Measurements from ENCODE around the gene SYNE1.

SYNE1 gene, protein sequence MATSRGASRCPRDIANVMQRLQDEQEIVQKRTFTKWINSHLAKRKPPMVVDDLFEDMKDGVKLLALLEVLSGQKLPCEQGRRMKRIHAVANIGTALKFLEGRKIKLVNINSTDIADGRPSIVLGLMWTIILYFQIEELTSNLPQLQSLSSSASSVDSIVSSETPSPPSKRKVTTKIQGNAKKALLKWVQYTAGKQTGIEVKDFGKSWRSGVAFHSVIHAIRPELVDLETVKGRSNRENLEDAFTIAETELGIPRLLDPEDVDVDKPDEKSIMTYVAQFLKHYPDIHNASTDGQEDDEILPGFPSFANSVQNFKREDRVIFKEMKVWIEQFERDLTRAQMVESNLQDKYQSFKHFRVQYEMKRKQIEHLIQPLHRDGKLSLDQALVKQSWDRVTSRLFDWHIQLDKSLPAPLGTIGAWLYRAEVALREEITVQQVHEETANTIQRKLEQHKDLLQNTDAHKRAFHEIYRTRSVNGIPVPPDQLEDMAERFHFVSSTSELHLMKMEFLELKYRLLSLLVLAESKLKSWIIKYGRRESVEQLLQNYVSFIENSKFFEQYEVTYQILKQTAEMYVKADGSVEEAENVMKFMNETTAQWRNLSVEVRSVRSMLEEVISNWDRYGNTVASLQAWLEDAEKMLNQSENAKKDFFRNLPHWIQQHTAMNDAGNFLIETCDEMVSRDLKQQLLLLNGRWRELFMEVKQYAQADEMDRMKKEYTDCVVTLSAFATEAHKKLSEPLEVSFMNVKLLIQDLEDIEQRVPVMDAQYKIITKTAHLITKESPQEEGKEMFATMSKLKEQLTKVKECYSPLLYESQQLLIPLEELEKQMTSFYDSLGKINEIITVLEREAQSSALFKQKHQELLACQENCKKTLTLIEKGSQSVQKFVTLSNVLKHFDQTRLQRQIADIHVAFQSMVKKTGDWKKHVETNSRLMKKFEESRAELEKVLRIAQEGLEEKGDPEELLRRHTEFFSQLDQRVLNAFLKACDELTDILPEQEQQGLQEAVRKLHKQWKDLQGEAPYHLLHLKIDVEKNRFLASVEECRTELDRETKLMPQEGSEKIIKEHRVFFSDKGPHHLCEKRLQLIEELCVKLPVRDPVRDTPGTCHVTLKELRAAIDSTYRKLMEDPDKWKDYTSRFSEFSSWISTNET (N-terminal part only)

GRCh38 chr6:152637296-152638047 is at the start of gene SYNE1:
Gene SYNE1, minus strand, starts transcription at chr6:152637362. Its CDS starts 9,031 bp downstream, at chr6:152628331.
- TF ChIP-seq GATA2 (IDR thresholded peaks at IDR 0.05; ENCODE audit: low read depth, low read length) (no peak), GATA3 (IDR thresholded peaks at IDR 0.05; ENCODE audit: low read depth, low read length) (no peak)

DNA sequence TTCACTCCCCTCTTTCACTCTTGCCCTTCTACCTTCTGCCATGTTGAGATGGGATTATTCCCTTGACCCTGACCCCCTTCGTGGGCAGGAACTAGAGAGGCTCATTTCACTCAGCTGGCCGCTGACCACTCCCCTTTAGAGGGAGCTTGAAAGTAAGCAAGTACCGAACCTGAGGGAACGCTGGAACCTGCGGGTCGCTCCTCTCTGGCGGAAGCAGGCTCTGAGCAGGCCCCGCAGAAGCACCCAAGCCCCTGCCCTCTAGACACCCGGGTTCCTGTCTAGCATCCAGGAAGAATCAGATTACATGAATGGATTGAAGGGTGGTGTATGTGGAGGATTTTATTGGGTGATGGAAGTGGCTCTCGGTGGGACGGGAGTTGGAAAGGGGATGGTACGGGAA is 48.7 kb upstream of the SYNE1 start:
- TF ChIP-seq GATA2 (IDR thresholded peaks at IDR 0.05; ENCODE audit: low read depth, low read length) = no peak
- no peak for TF ChIP-seq GATA3 (IDR thresholded peaks at IDR 0.05; ENCODE audit: low read depth, low read length)

- no peak for TF ChIP-seq GATA2 (IDR thresholded peaks at IDR 0.05; ENCODE audit: low read depth, low read length)
- TF ChIP-seq GATA3 (IDR thresholded peaks at IDR 0.05; ENCODE audit: low read depth, low read length) = no peak
These were observed 45.0 kb upstream of the SYNE1 start for GRCh38 chr6:152682141-152682540.

GRCh38 chr6:152680879-152681517 is 43.8 kb upstream of the SYNE1 start:
- TF ChIP-seq GATA2 (IDR thresholded peaks at IDR 0.05; ENCODE audit: low read depth, low read length) (no peak), GATA3 (IDR thresholded peaks at IDR 0.05; ENCODE audit: low read depth, low read length) (no peak)

GRCh38 chr6:152680151-152680550 is 43.0 kb upstream of the SYNE1 start:
- TF ChIP-seq GATA3 (IDR thresholded peaks at IDR 0.05; ENCODE audit: low read depth, low read length) (no peak), GATA2 (IDR thresholded peaks at IDR 0.05; ENCODE audit: low read depth, low read length) (no peak)

- TF ChIP-seq GATA3 (IDR thresholded peaks at IDR 0.05; ENCODE audit: low read depth, low read length) = no peak
- no peak for TF ChIP-seq GATA2 (IDR thresholded peaks at IDR 0.05; ENCODE audit: low read depth, low read length)
These were observed 36.1 kb upstream of the SYNE1 start for GRCh38 chr6:152673236-152673635.

GRCh38 chr6:152671171-152671570 is 34.0 kb upstream of the SYNE1 start:
- TF ChIP-seq GATA2 (IDR thresholded peaks at IDR 0.05; ENCODE audit: low read depth, low read length) = no peak

GRCh38 chr6:152669895-152670294 is 32.7 kb upstream of the SYNE1 start:
- TF ChIP-seq GATA2 (IDR thresholded peaks at IDR 0.05; ENCODE audit: low read depth, low read length) (no peak), GATA3 (IDR thresholded peaks at IDR 0.05; ENCODE audit: low read depth, low read length) (no peak)

DNA sequence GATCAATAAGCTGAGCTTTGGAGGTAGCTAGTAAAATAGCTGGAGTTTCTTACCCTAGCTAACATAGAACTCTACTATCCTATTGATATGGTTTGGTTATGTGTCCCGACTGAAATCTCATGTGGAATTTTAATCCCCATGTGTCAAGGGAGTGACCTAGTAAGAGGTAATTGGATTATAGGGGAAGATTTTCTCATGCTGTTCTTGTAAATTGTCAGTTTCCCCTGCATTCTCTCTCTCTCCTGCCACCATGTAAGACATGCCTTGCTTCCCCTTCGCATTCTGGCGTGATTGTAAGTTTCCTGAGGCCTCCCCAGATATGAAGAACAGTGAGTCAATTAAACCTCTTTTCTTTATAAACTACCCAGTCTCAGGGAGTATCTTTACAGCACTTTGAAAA is 24.6 kb upstream of the SYNE1 start:
- TF ChIP-seq GATA2 (IDR thresholded peaks at IDR 0.05; ENCODE audit: low read depth, low read length) = no peak
- no peak for TF ChIP-seq GATA3 (IDR thresholded peaks at IDR 0.05; ENCODE audit: low read depth, low read length)

DNA sequence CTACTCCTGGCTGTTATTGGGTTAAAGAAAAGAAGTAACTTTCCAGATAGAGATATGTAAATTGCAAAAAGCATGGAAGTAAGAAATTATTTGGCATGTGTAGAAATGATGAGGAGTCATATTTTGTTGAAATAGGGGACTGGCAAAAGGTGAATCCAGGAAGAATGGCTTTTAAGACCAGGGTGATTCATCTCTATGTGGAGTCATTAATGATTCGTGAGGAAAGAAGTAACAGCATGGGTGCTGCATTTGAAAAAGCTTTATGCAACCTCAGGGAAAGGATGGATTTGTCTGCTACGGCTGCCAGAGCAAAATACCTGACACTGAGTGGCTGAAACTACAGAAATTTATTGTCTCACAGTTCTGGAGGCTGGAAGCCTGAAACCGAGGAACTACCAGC is 14.8 kb upstream of the SYNE1 start:
- no peak for TF ChIP-seq GATA3 (IDR thresholded peaks at IDR 0.05; ENCODE audit: low read depth, low read length)
- no peak for TF ChIP-seq GATA2 (IDR thresholded peaks at IDR 0.05; ENCODE audit: low read depth, low read length)

DNA sequence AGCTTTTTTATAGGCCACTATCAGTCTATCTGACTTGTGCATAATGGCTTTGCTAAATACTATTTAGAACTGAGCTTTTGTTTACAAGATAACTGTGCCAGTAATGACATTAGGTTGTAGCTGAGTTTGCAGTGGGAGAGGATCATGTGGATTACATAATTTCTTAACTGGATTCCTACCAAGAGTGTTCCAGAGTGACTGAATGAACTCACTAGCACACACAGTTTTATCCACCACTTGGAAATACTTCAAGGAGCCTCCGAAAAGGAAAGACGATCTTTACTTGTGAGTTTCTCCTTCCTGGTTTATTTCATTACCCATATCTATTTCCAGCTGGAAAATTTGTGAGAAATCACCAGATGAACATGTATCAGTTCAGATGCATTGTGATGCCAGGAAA is 10.9 kb upstream of the SYNE1 start:
- TF ChIP-seq GATA3 (IDR thresholded peaks at IDR 0.05; ENCODE audit: low read depth, low read length) (no peak), GATA2 (IDR thresholded peaks at IDR 0.05; ENCODE audit: low read depth, low read length) (no peak)

- TF ChIP-seq GATA3 (IDR thresholded peaks at IDR 0.05; ENCODE audit: low read depth, low read length) (no peak), GATA2 (IDR thresholded peaks at IDR 0.05; ENCODE audit: low read depth, low read length) (no peak)
These were observed 5.6 kb upstream of the SYNE1 start for GRCh38 chr6:152642578-152643375.

Measured in SH-SY5Y (cell line).